H9 (cell line): ENCODE data around the gene G6PC1. TPM values are rescaled to one million over a fixed set of nuclear protein-coding genes. Genes with fewer than 3 reads are reported as not detected.

Experiments
- DNase-seq: peaks from one replicate; pipeline ENCODE4 v3.0.0-alpha.2; 2017
- H2AFZ ChIP-seq: one replicate; pipeline ENCODE4 v1.6.1; 2013; ENCODE audit warnings: mild to moderate bottlenecking, low read length, control low read depth, moderate library complexity
- H2AK5ac ChIP-seq: 2 replicates; pipeline ENCODE4 v1.6.1; 2013; ENCODE audit warnings: low read length, control low read depth, mixed read lengths; ENCODE audit not compliant: insufficient read length
- H2BK120ac ChIP-seq: one replicate; pipeline ENCODE4 v1.6.1; 2013; ENCODE audit warnings: low read depth, mild to moderate bottlenecking, low read length, control low read depth, inconsistent platforms; ENCODE audit not compliant: poor library complexity, severe bottlenecking
- H2BK12ac ChIP-seq: 2 replicates; pipeline ENCODE4 v1.6.1; 2013; ENCODE audit warnings: low read length, control low read depth, mixed read lengths, low read depth; ENCODE audit not compliant: insufficient read length
- H2BK15ac ChIP-seq: 2 replicates; pipeline ENCODE4 v1.6.1; 2013; ENCODE audit warnings: low read depth, low read length, control low read depth
- H2BK20ac ChIP-seq: one replicate; pipeline ENCODE4 v1.6.1; 2013; ENCODE audit warnings: low read depth, mild to moderate bottlenecking, low read length, control low read depth, inconsistent platforms; ENCODE audit not compliant: poor library complexity, severe bottlenecking
- H2BK5ac ChIP-seq: 2 replicates; pipeline ENCODE4 v1.6.1; 2013; ENCODE audit warnings: low read length, control low read depth, mixed read lengths; ENCODE audit not compliant: insufficient read length
- H3K14ac ChIP-seq: 2 replicates; pipeline ENCODE4 v1.6.1; 2013; ENCODE audit warnings: low read length, control low read depth; ENCODE audit not compliant: insufficient read depth
- H3K18ac ChIP-seq: 2 replicates; pipeline ENCODE4 v1.6.1; 2013; ENCODE audit warnings: low read depth, mild to moderate bottlenecking, mixed read lengths, low read length, control low read depth; ENCODE audit not compliant: insufficient read length
- H3K23ac ChIP-seq: 2 replicates; pipeline ENCODE4 v1.6.1; 2013; ENCODE audit warnings: low read length, control low read depth, mixed read lengths, low read depth; ENCODE audit not compliant: insufficient read length
- H3K23me2 ChIP-seq: 2 replicates; pipeline ENCODE4 v1.6.1; 2013; ENCODE audit warnings: low read depth, mild to moderate bottlenecking, mixed read lengths, low read length, control low read depth; ENCODE audit not compliant: insufficient read length, poor library complexity, severe bottlenecking
- H3K27ac ChIP-seq: 2 replicates; pipeline ENCODE4 v1.5.1; 2013; ENCODE audit warnings: low read length, control low read depth, mixed read lengths, low read depth; ENCODE audit not compliant: insufficient read length
- H3K27me3 ChIP-seq: 2 replicates; pipeline ENCODE4 v1.6.1; 2013; ENCODE audit warnings: low read length, control low read depth, inconsistent platforms; ENCODE audit not compliant: insufficient read depth
- H3K4ac ChIP-seq: 2 replicates; pipeline ENCODE4 v1.6.1; 2013; ENCODE audit warnings: low read depth, mild to moderate bottlenecking, control low read depth, inconsistent platforms, low read length, moderate library complexity
- H3K4me1 ChIP-seq: 2 replicates; pipeline ENCODE4 v1.6.1; 2013; ENCODE audit warnings: low read length, control low read depth, inconsistent platforms; ENCODE audit not compliant: insufficient read depth
- H3K4me2 ChIP-seq: 2 replicates; pipeline ENCODE4 v1.6.1; 2013; ENCODE audit warnings: low read length, control low read depth, mixed read lengths; ENCODE audit not compliant: insufficient read length, insufficient read depth
- H3K56ac ChIP-seq: 2 replicates; pipeline ENCODE4 v1.6.1; 2013; ENCODE audit warnings: low read depth, mild to moderate bottlenecking, mixed read lengths, low read length, control low read depth; ENCODE audit not compliant: insufficient read length
- H3K79me1 ChIP-seq: 2 replicates; pipeline ENCODE4 v1.6.1; 2013; ENCODE audit warnings: low read depth, mild to moderate bottlenecking, moderate library complexity, low read length, control low read depth, inconsistent platforms; ENCODE audit not compliant: insufficient read depth, poor library complexity, severe bottlenecking
- H3K79me2 ChIP-seq: 2 replicates; pipeline ENCODE4 v1.6.1; 2013; ENCODE audit warnings: low read length, control low read depth, inconsistent platforms; ENCODE audit not compliant: insufficient read depth
- H3K9ac ChIP-seq: 2 replicates; pipeline ENCODE4 v1.6.1; 2013; ENCODE audit warnings: low read length, control low read depth, mixed read lengths; ENCODE audit not compliant: insufficient read length; ENCODE audit errors: extremely low read depth
- H3K9me3 ChIP-seq: one replicate; pipeline ENCODE4 v1.6.1; 2013; ENCODE audit warnings: low read depth, low read length, inconsistent platforms; ENCODE audit not compliant: control insufficient read depth
- H3T11ph ChIP-seq: one replicate; pipeline ENCODE4 v1.6.1; 2013; ENCODE audit warnings: mild to moderate bottlenecking, low read length, control low read depth, inconsistent platforms
- H4K20me1 ChIP-seq: one replicate; pipeline ENCODE4 v1.6.1; 2013; ENCODE audit not compliant: control insufficient read depth, insufficient read length, insufficient read depth
- H4K5ac ChIP-seq: 2 replicates; pipeline ENCODE4 v1.6.1; 2013; ENCODE audit warnings: low read depth, mild to moderate bottlenecking, mixed read lengths, low read length, control low read depth; ENCODE audit not compliant: insufficient read length
- H4K8ac ChIP-seq: replicated peaks from 2 replicates; pipeline ENCODE4 v1.6.1; 2013; ENCODE audit warnings: low read length, control low read depth, mixed read lengths, low read depth; ENCODE audit not compliant: insufficient read length
- H4K91ac ChIP-seq: 2 replicates; pipeline ENCODE4 v1.6.1; 2013; ENCODE audit warnings: low read depth, mild to moderate bottlenecking, moderate library complexity, mixed read lengths, low read length, control low read depth; ENCODE audit not compliant: insufficient read length
- H3K27ac Mint-ChIP-seq, 3 experiments: 2 replicates in 2 of 3; 3 replicates in 1 of 3; pipeline ENCODE4 v1.8.0; 2020 to 2021; ENCODE audit warnings: mixed read lengths in 3 of 3, mild to moderate bottlenecking in 1 of 3, moderate library complexity in 1 of 3
- H3K27me3 Mint-ChIP-seq: 2 replicates; pipeline ENCODE4 v1.8.0; 2021; ENCODE audit warnings: low read depth, mild to moderate bottlenecking, moderate library complexity, mixed read lengths
- H3K36me3 Mint-ChIP-seq, 3 experiments: 2 replicates in 2 of 3; 3 replicates in 1 of 3; pipeline ENCODE4 v1.8.0; 2020 to 2021; ENCODE audit warnings: low read depth in 3 of 3, mixed read lengths in 3 of 3; ENCODE audit not compliant: insufficient read depth in 1 of 3
- H3K4me1 Mint-ChIP-seq, 2 experiments: 2 replicates each; pipeline ENCODE4 v1.8.0; 2020; ENCODE audit warnings: mixed read lengths in 2 of 2
- H3K4me3 Mint-ChIP-seq, 2 experiments: 2 replicates in 1 of 2; 3 replicates in 1 of 2; pipeline ENCODE4 v1.8.0; 2020 to 2021; ENCODE audit warnings: mild to moderate bottlenecking in 2 of 2, mixed read lengths in 2 of 2, moderate library complexity in 1 of 2
- H3K9me3 Mint-ChIP-seq, 2 experiments: 2 replicates in 1 of 2; 3 replicates in 1 of 2; pipeline ENCODE4 v1.8.0; 2020; ENCODE audit warnings: mild to moderate bottlenecking in 2 of 2, mixed read lengths in 2 of 2, moderate library complexity in 1 of 2
- WGBS: extraction: QIAGEN DNeasy Blood & Tissue Kit; methylation state at CpG from one replicate; pipeline ENCODE4 v1.1.7; 2013; ENCODE audit warnings: missing lambda C conversion rate, low lambda C conversion rate, mixed read lengths; ENCODE audit not compliant: insufficient read length; ENCODE audit errors: extremely low coverage; 5-methylcytosine and 5-hydroxymethylcytosine counted together
- total RNA-seq: library from RNA; stranded (reverse); gene quantifications from 2 replicates; pipeline ENCODE4 v1.2.1, GENCODE V29; 2021
- TF ChIP-seq, protein P1 (sequence below): fragments of 200-600 bp; sonication (generic); conservative IDR thresholded peaks from 3 replicates; pipeline ENCODE4 v1.8.0; 2021; ENCODE audit warnings: antibody characterized with exemption, mild to moderate bottlenecking

G6PC1 gene
- total RNA-seq, 1 experiment from 2014 or later: not detected

DNA sequence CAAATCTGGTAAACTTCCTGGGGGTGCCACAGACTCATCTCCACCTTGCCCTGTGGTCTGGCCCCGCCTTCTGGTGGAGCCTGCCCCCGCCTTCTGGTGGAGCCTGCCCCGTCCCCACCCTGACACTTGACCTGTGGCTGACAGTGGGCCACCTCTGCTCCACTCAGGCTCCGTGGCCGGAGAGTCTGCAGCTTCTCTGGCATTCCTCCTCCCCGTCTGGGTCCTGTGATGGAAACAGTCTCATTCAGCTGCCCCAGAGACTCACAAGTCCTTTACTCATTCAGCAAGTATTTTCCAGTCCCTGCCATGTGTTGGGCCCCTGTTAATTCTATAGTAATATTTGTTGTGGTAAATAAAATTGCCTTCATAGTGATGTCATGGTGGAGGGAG is 21.0 kb upstream of the G6PC1 start:
- Histone ChIP-seq H3K4ac (no peak overlapping the region), H2BK5ac (no peak overlapping the region), H2AFZ (no peak overlapping the region), H3K9ac (no peak overlapping the region), H4K91ac (no peak overlapping the region), H3K4me1 (no peaks in the 10 kb centered on the region; the same call in 1 of the 2 replicates), H2BK20ac (no peak overlapping the region), H2BK15ac (no peak overlapping the region), H2AK5ac (no peak overlapping the region), H3K4me2 (no peak overlapping the region), H4K8ac (no peak overlapping the region), H3K9me3 (no peaks in the 10 kb centered on the region), H3K18ac (no peak overlapping the region), H3K23ac (no peak overlapping the region), H3K56ac (no peak overlapping the region), H3K23me2 (no peaks in the 10 kb centered on the region), H3K79me2 (no peaks in the 10 kb centered on the region), H3K27ac (no peak overlapping the region), H2BK120ac (no peak overlapping the region), H4K20me1 (no peaks in the 10 kb centered on the region), H4K5ac (no peak overlapping the region), H3K14ac (no peak overlapping the region), H3K79me1 (no peaks in the 10 kb centered on the region), H3T11ph (no peak overlapping the region), H3K27me3 (no peaks in the 10 kb centered on the region), H2BK12ac (no peak overlapping the region)
- Mint-ChIP-seq H3K27ac (no peak overlapping the region), H3K36me3 (no peaks in the 10 kb centered on the region; a peak in 1 of 7 replicates), H3K4me3 (no peak overlapping the region), H3K9me3 (0 out of 5 replicates have a peak, but pooled peaks cover 0 to 3% of the 10 kb centered on the region in 2 experiments), H3K4me1 (peaks cover 30 to 31% of the 10 kb centered on the region in 2 experiments), H3K27me3 (peaks cover 58% of the 10 kb centered on the region)
- no peak for DNase-seq
- WGBS: no CpG with 5 or more reads among the region's 6 CpGs
- TF ChIP-seq, protein P1, sequence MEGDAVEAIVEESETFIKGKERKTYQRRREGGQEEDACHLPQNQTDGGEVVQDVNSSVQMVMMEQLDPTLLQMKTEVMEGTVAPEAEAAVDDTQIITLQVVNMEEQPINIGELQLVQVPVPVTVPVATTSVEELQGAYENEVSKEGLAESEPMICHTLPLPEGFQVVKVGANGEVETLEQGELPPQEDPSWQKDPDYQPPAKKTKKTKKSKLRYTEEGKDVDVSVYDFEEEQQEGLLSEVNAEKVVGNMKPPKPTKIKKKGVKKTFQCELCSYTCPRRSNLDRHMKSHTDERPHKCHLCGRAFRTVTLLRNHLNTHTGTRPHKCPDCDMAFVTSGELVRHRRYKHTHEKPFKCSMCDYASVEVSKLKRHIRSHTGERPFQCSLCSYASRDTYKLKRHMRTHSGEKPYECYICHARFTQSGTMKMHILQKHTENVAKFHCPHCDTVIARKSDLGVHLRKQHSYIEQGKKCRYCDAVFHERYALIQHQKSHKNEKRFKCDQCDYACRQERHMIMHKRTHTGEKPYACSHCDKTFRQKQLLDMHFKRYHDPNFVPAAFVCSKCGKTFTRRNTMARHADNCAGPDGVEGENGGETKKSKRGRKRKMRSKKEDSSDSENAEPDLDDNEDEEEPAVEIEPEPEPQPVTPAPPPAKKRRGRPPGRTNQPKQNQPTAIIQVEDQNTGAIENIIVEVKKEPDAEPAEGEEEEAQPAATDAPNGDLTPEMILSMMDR: no peak
